HepG2 (cell line): ENCODE data around the gene ACOX3. TPM values are rescaled to one million over a fixed set of nuclear protein-coding genes. Genes with fewer than 3 reads are reported as not detected.

Experiments
- ATAC-seq: fragments of 200-7000 bp; cut with Tn5 transposase; 3 replicates; pipeline ENCODE4 v1.9.1; 2020; ENCODE audit warnings: mild to moderate bottlenecking, moderate library complexity
- BruUV-seq: library from RNA; stranded (reverse); fragments of 400-500 nt; replicated peaks from 2 replicates; lab custom pipeline; 2021; lab: Mats Ljungman, UMichigan
- CTCF ChIA-PET: fragments of 300-600 bp; formaldehyde crosslinking; extraction: SDS; loops from one replicate; lab custom pipeline; 2021; ENCODE audit warnings: low total read pairs, inconsistent platforms, low intra/inter-chr PET ratio; lab: Yijun Ruan, JAX
- POLR2A ChIA-PET: fragments of 350-600 bp; sonication (Branson Sonifier 250); formaldehyde crosslinking; loops from one replicate; lab custom pipeline; 2020; ENCODE audit warnings: antibody characterized with exemption, inconsistent platforms; lab: Yijun Ruan, JAX
- DNase-seq: peaks from one replicate; pipeline ENCODE4 v3.0.0-alpha.2; 2015; ENCODE audit warnings: low spot score
- FAIRE-seq: peaks from 3 replicates; lab custom pipeline; 2011; peaks lifted over from hg19 to GRCh38; lab: Jason Lieb, UNC
- H2AFZ ChIP-seq: one replicate; pipeline ENCODE4 v1.6.1; 2011; ENCODE audit warnings: low read length, inconsistent platforms
- H3K27ac ChIP-seq: fragments of 300-600 bp; 3 replicates; pipeline ENCODE4 v1.8.0; 2011; ENCODE audit warnings: mixed run types, mild to moderate bottlenecking, mixed read lengths, low read length, inconsistent platforms; ENCODE audit not compliant: insufficient read depth; ENCODE audit errors: extremely low read length
- H3K27me3 ChIP-seq, 2 experiments: fragments of 200-600 bp in 1 of 2; 2 replicates in 1 of 2; 3 replicates in 1 of 2; pipeline versions ENCODE4 v1.6.0 to v1.8.0; 2011; ENCODE audit warnings: low read length in 2 of 2, mild to moderate bottlenecking in 2 of 2, moderate library complexity in 2 of 2, inconsistent platforms in 1 of 2; ENCODE audit not compliant: insufficient read depth in 2 of 2, control insufficient read depth in 1 of 2
- H3K36me3 ChIP-seq, 2 experiments: fragments of 200-600 bp in 1 of 2; replicated peaks in 1 of 2; 2 replicates in 1 of 2; 3 replicates in 1 of 2; pipeline versions ENCODE4 v1.5.1 to v1.8.0; 2011; ENCODE audit warnings: low read length in 2 of 2, inconsistent platforms in 1 of 2; ENCODE audit not compliant: insufficient read depth in 2 of 2, control insufficient read depth in 1 of 2
- H3K4me1 ChIP-seq: 2 replicates; pipeline ENCODE4 v1.5.1; 2012; ENCODE audit warnings: low read length, inconsistent platforms; ENCODE audit not compliant: insufficient read depth
- H3K4me2 ChIP-seq: 2 replicates; pipeline ENCODE4 v1.6.0; 2011; ENCODE audit warnings: low read depth, low read length, inconsistent platforms
- H3K4me3 ChIP-seq, 3 experiments: fragments of 200-600 bp in 1 of 3; sonication (generic), shearing (Covaris generic) in 1 of 3; replicated peaks in 1 of 3; 2 replicates each; pipeline ENCODE4 v1.5.1; 2011 to 2016; ENCODE audit warnings: low read length in 3 of 3, inconsistent platforms in 2 of 3, low read depth in 2 of 3, mild to moderate bottlenecking in 2 of 3, control low read depth in 1 of 3, mixed read lengths in 1 of 3; ENCODE audit not compliant: insufficient read depth in 1 of 3
- H3K79me2 ChIP-seq: one replicate; pipeline ENCODE4 v1.6.1; 2011; ENCODE audit warnings: low read length, inconsistent platforms; ENCODE audit not compliant: insufficient read depth
- H3K9ac ChIP-seq: 2 replicates; pipeline ENCODE4 v1.6.0; 2011; ENCODE audit warnings: mild to moderate bottlenecking, low read depth, low read length, inconsistent platforms; ENCODE audit not compliant: insufficient read depth
- H3K9me3 ChIP-seq: 2 replicates; pipeline ENCODE4 v1.5.1; 2012; ENCODE audit warnings: mild to moderate bottlenecking, low read length
- H4K20me1 ChIP-seq: 2 replicates; pipeline ENCODE4 v1.6.0; 2011; ENCODE audit warnings: inconsistent platforms, mild to moderate bottlenecking, low read length, moderate library complexity; ENCODE audit not compliant: insufficient read depth
- CREBL2 ChIP-seq: sonication (generic); formaldehyde crosslinking; IDR thresholded peaks from 2 replicates; pipeline ENCODE4 v1.8.1; 2023; ENCODE audit warnings: missing genetic modification reagents, mild to moderate bottlenecking, borderline replicate concordance
- EZH2 ChIP-seq: conservative IDR thresholded peaks from 2 replicates; pipeline ENCODE4 v1.6.1; 2012; ENCODE audit warnings: mild to moderate bottlenecking, low read depth, low read length, moderate library complexity
- FOXO4 ChIP-seq: sonication (generic); formaldehyde crosslinking; conservative IDR thresholded peaks from 2 replicates; pipeline ENCODE4 v1.8.1; 2023; ENCODE audit warnings: missing genetic modification reagents
- GATAD2A ChIP-seq: IDR thresholded peaks from 2 replicates; pipeline ENCODE4 v1.6.1; 2016
- HNF4G ChIP-seq, 2 experiments: sonication (generic) in 1 of 2; formaldehyde crosslinking in 1 of 2; IDR thresholded peaks; 2 replicates each; pipeline versions ENCODE4 v1.4.0 to v1.6.1; 2011 to 2020; ENCODE audit warnings: borderline replicate concordance in 2 of 2, low read depth in 2 of 2, mild to moderate bottlenecking in 2 of 2, low read length in 1 of 2, missing genetic modification reagents in 1 of 2, moderate library complexity in 1 of 2
- NFKB2 ChIP-seq: sonication (generic); formaldehyde crosslinking; IDR thresholded peaks from 2 replicates; pipeline ENCODE4 v1.4.0; 2020; ENCODE audit warnings: missing genetic modification reagents, borderline replicate concordance
- SKIL ChIP-seq: sonication (generic); formaldehyde crosslinking; IDR thresholded peaks from 2 replicates; pipeline ENCODE4 v1.8.0; 2022; ENCODE audit warnings: missing genetic modification reagents, mild to moderate bottlenecking, moderate library complexity, borderline replicate concordance
- ZNF343 ChIP-seq: sonication (generic); formaldehyde crosslinking; IDR thresholded peaks from 2 replicates; pipeline ENCODE4 v1.4.0; 2020; ENCODE audit warnings: mild to moderate bottlenecking, missing genetic modification reagents
- ZSCAN9 ChIP-seq: IDR thresholded peaks from 2 replicates; pipeline ENCODE4 v1.6.1; 2016; ENCODE audit warnings: borderline replicate concordance
- WGBS: methylation state at CpG from one replicate; pipeline ENCODE4 v1.1.6; 2017; ENCODE audit warnings: low lambda C conversion rate; 5-methylcytosine and 5-hydroxymethylcytosine counted together
- in situ Hi-C: cut with HindIII; loops from 2 replicates; pipeline ENCODE4 v1.10.0; 2017; ENCODE audit warnings: low pct_unique_long_range_greater_than_20kb; ENCODE audit not compliant: extremely low pct_ligation_motif_present
- intact Hi-C: fragments of 100-400 bp; cut with micrococcal nuclease; formaldehyde crosslinking; loops from one replicate; pipeline ENCODE4 v1.10.0; 2022; ENCODE audit not compliant: unreplicated experiment
- polyA plus RNA-seq, 8 experiments: library from polyadenylated mRNA; depleted of rRNA in 3 of 8; stranded (reverse) in 7 of 8; unstranded in 1 of 8; fragments of >200 nt; fragmentation: Illumina TruSeq in 4 of 8; extraction: Trizol in 4 of 8; gene quantifications; 2 replicates each; pipeline versions ENCODE4 v1.2.1 to v1.2.3, GENCODE V29; 2011 to 2016; ENCODE audit warnings: low read depth in 4 of 8, missing spikeins in 1 of 8, mixed read lengths in 1 of 8; ENCODE audit not compliant: insufficient read depth in 1 of 8
- total RNA-seq, 5 experiments: library from RNA; depleted of rRNA; stranded (reverse); fragments of >200 nt; fragmentation: Illumina TruSeq; extraction: Trizol; gene quantifications; 2 replicates each; pipeline ENCODE4 v1.2.3, GENCODE V29; 2016; ENCODE audit warnings: low read depth in 1 of 5

ACOX3 gene
- total and polyA plus RNA-seq, 2 of the 13 experiments (the other 11 are each of a cell fraction or from before 2014, with no cell fraction given) = 4.2 to 17.8 TPM

- ATAC-seq = no peak
- Histone ChIP-seq H3K79me2 (no peaks in the 10 kb centered on the region), H3K4me2 (no peak overlapping the region), H3K4me3 (no peak overlapping the region), H3K27me3 (no peaks in the 10 kb centered on the region; a peak in 1 of 5 replicates), H3K9me3 (no peaks in the 10 kb centered on the region), H3K9ac (no peak overlapping the region), H3K27ac (no peak overlapping the region)
- FAIRE-seq = no peak
- in situ Hi-C loops = no loop called here
- DNase-seq = no peak
- TF ChIP-seq ZNF343 (CRISPR knock-in tag) = no peak
- TF ChIP-seq, all 625 proteins: peak for 0
- intact Hi-C loops = no loop called here
- no TSS peak for BruUV-seq
- H2AFZ ChIP-seq = no peak overlapping the region
- 100% methylated on average over 10 of the region's 12 CpGs for WGBS
- ChIA-PET CTCF (no interaction called here), POLR2A (no interaction called here)
- no peaks in the 10 kb centered on the region for H3K4me1 ChIP-seq
- no peaks in the 10 kb centered on the region for H4K20me1 ChIP-seq
- peaks cover 0 to 23% of the 10 kb centered on the region in 2 experiments; a peak in 3 of 5 replicates for H3K36me3 ChIP-seq
These were observed 45.7 kb downstream of the ACOX3 start for GRCh38 chr4:8394806-8395205.

GRCh38 chr4:8394061-8394519, 46.4 kb downstream of the ACOX3 start:
- H4K20me1 ChIP-seq = no peaks in the 10 kb centered on the region
- FAIRE-seq (no peak), ATAC-seq (no peak), DNase-seq (no peak)
- no peaks in the 10 kb centered on the region for H3K9me3 ChIP-seq
- H2AFZ ChIP-seq = no peak overlapping the region
- H3K4me2 ChIP-seq = no peak overlapping the region
- ChIA-PET POLR2A (no interaction called here), CTCF (no interaction called here)
- peaks cover 0 to 21% of the 10 kb centered on the region in 2 experiments; a peak in 3 of 5 replicates for H3K36me3 ChIP-seq
- no peak overlapping the region for H3K9ac ChIP-seq
- intact Hi-C loops (no loop called here), in situ Hi-C loops (no loop called here)
- TF ChIP-seq ZSCAN9 (CRISPR knock-in tag) (no peak), NFKB2 (CRISPR knock-in tag) (no peak), FOXO4 (CRISPR knock-in tag) (no peak), CREBL2 (CRISPR knock-in tag) (no peak), GATAD2A (CRISPR knock-in tag) (no peak), HNF4G (IDR thresholded peaks at IDR 0.05; ENCODE audit: borderline replicate concordance, low read depth, low read length) (no peak), HNF4G (CRISPR knock-in tag; IDR thresholded peaks at IDR 0.05; ENCODE audit: borderline replicate concordance, low read depth) (no peak), SKIL (no peak), EZH2 (no peak)
- H3K4me1 ChIP-seq = no peaks in the 10 kb centered on the region
- 95% methylated on average over 19 of the region's 19 CpGs for WGBS
- no peak overlapping the region for H3K4me3 ChIP-seq
- H3K79me2 ChIP-seq = no peaks in the 10 kb centered on the region
- BruUV-seq = no TSS peak
- H3K27ac ChIP-seq = no peak overlapping the region
- H3K27me3 ChIP-seq = no peaks in the 10 kb centered on the region; a peak in 1 of 5 replicates
